Measurements from ENCODE around the gene VOPP1.

VOPP1 gene

GRCh38 chr7:55448526-55448925, 123.8 kb downstream of the VOPP1 start:
- no peak overlapping the region for H3K27ac ChIP-seq
- no peak for TF ChIP-seq CTCF (conservative IDR thresholded peaks at IDR 0.05; ENCODE audit: low read depth)
- no peak for DNase-seq (ENCODE audit: low spot score)
- ChIA-PET POLR2A (ENCODE audit: low non-redundant PET) (no interaction called here), CTCF (no interaction called here)

- no peak overlapping the region for H3K27ac ChIP-seq
- DNase-seq (ENCODE audit: low spot score): no peak
- ChIA-PET POLR2A (ENCODE audit: low non-redundant PET) (no interaction called here), CTCF (interaction anchor here (0.6 kb wide), 1 partner anchor 468 kb away, joined by 3 read pairs; no protein-coding TSS in a partner anchor)
- no peak for TF ChIP-seq CTCF (conservative IDR thresholded peaks at IDR 0.05; ENCODE audit: low read depth)
These were observed 127.5 kb downstream of the VOPP1 start for GRCh38 chr7:55444786-55445185.

- H3K27ac ChIP-seq: no peak overlapping the region
- no peak for DNase-seq (ENCODE audit: low spot score)
- POLR2A ChIA-PET (ENCODE audit: low non-redundant PET): no interaction called here
- CTCF ChIA-PET: no interaction called here
- no peak for TF ChIP-seq CTCF (conservative IDR thresholded peaks at IDR 0.05; ENCODE audit: low read depth)
These were observed 130.4 kb downstream of the VOPP1 start for GRCh38 chr7:55441774-55442522.

GRCh38 chr7:55441002-55441401, 131.3 kb downstream of the VOPP1 start:
- no peak for TF ChIP-seq CTCF (conservative IDR thresholded peaks at IDR 0.05; ENCODE audit: low read depth)
- no peak overlapping the region for H3K27ac ChIP-seq
- DNase-seq (ENCODE audit: low spot score): no peak
- CTCF ChIA-PET: no interaction called here
- POLR2A ChIA-PET (ENCODE audit: low non-redundant PET): no interaction called here

GRCh38 chr7:55440040-55440690, 132.1 kb downstream of the VOPP1 start:
- ChIA-PET POLR2A (ENCODE audit: low non-redundant PET) (no interaction called here), CTCF (no interaction called here)
- DNase-seq (ENCODE audit: low spot score): no peak
- no peak for TF ChIP-seq CTCF (conservative IDR thresholded peaks at IDR 0.05; ENCODE audit: low read depth)
- no peak overlapping the region; the same call in 1 of the 2 replicates for H3K27ac ChIP-seq

GRCh38 chr7:55439627-55440026, 132.7 kb downstream of the VOPP1 start:
- no peak for TF ChIP-seq CTCF (conservative IDR thresholded peaks at IDR 0.05; ENCODE audit: low read depth)
- DNase-seq (ENCODE audit: low spot score): no peak
- H3K27ac ChIP-seq: no peak overlapping the region; the same call in 1 of the 2 replicates
- POLR2A ChIA-PET (ENCODE audit: low non-redundant PET): no interaction called here
- CTCF ChIA-PET: no interaction called here
